ENCODE measurements around the gene KYNU.

DNA sequence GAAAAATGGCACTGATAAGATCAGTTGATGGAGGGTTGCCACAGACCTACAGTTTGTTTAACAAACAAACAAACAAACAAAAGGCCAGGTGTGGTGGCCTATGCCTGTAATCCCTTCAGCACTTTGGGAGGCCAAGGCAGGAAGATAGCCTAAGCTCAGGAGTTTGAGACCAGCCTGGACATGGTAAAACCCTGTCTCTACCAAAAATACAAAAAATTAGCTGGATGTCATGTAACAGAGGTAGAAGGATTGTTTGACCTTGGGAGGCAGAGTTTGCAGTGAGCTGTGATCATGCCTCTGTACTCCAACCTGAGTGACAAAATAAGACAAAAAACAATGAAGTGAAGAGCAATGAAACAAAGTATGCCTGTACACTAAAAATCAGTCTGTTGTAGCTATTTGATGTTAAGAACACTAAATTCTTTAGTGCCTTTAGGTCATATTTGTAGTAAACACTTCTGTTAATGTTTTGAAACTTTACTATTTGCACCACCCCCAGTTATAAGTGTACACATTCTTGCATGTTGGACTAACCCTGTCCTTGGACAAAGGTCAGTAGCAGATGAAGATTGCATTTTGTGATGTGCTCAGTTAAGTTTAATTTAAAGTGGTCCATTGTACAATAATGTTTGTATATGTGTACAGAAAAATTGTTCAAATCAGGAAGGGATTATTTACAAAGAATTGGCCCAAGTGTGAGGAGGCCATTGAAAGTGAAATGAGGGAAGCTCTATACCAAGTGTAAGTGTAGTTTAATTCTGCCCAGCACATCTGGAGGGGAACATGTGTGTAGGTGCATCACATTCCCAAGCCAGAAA, 73.9 kb downstream of the KYNU start:
- TF ChIP-seq, protein P1, sequence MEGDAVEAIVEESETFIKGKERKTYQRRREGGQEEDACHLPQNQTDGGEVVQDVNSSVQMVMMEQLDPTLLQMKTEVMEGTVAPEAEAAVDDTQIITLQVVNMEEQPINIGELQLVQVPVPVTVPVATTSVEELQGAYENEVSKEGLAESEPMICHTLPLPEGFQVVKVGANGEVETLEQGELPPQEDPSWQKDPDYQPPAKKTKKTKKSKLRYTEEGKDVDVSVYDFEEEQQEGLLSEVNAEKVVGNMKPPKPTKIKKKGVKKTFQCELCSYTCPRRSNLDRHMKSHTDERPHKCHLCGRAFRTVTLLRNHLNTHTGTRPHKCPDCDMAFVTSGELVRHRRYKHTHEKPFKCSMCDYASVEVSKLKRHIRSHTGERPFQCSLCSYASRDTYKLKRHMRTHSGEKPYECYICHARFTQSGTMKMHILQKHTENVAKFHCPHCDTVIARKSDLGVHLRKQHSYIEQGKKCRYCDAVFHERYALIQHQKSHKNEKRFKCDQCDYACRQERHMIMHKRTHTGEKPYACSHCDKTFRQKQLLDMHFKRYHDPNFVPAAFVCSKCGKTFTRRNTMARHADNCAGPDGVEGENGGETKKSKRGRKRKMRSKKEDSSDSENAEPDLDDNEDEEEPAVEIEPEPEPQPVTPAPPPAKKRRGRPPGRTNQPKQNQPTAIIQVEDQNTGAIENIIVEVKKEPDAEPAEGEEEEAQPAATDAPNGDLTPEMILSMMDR (IDR thresholded peaks at IDR 0.05) = no peak
- no peak for TF ChIP-seq POLR2A (IDR thresholded peaks at IDR 0.05)

Data from esophagus squamous epithelium (tissue), 4 donors.